ENCODE results near the gene MORN1.
A peak's percentile ranks its signal among the peaks of the same experiment; 100 is the strongest.

The MORN1 gene

GRCh38 chr1:2372551-2373490 lies 18.5 kb downstream of the MORN1 start:
- DNase-seq (no peak), ATAC-seq (peak; percentile 18)
- Mint-ChIP-seq H3K4me3 (no peak overlapping the region), H3K4me1 (no peaks in the 10 kb centered on the region), H3K36me3 (ENCODE audit: low read depth) (no peaks in the 10 kb centered on the region), H3K27ac (no peak overlapping the region), H3K27me3 (no peaks in the 10 kb centered on the region), H3K9me3 (no peaks in the 10 kb centered on the region)

- Mint-ChIP-seq H3K27ac (no peak overlapping the region), H3K4me1 (no peaks in the 10 kb centered on the region), H3K9me3 (peaks cover 7% of the 10 kb centered on the region), H3K4me3 (no peak overlapping the region), H3K27me3 (no peaks in the 10 kb centered on the region), H3K36me3 (ENCODE audit: low read depth) (no peaks in the 10 kb centered on the region)
- DNase-seq: no peak
- ATAC-seq: no peak
Observed at GRCh38 chr1:2368053-2368744, 23.2 kb downstream of the MORN1 start.

DNA sequence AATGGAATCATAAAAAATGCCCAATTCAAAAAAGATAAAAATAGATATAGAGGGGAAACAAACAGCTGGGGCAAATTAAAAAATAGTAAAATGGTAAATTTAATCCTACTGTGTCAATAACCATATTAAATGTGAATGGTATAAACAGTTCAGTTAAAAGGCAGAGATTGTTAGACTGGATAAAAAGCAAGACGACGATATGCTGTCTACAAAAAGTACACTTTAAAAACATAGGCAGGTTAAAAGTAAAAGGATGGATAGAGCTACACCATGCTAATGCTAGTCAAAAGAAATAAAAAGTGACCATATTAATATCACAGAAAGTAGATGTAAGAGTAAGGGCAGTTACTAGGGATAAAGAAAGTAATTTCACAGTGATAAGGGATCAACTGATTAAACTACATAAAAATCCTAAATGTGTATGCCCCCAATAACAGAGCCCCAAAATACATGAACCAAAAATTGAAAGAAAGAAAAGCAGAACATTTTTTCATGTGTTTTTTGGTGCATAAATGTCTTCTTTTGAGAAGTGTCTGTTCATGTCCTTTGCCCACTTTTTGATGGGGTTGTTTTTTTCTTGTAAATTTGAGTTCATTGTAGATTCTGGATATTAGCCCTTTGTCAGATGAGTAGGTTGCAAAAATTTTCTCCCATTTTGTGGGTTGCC lies 27.4 kb downstream of the MORN1 start:
- peaks cover 13% of the 10 kb centered on the region for H3K9me3 Mint-ChIP-seq
- no peak for DNase-seq
- ATAC-seq: no peak
- H3K27ac Mint-ChIP-seq: no peak overlapping the region
- H3K4me1 Mint-ChIP-seq: no peaks in the 10 kb centered on the region
- no peaks in the 10 kb centered on the region for H3K27me3 Mint-ChIP-seq
- H3K4me3 Mint-ChIP-seq: no peak overlapping the region
- no peaks in the 10 kb centered on the region for H3K36me3 Mint-ChIP-seq (ENCODE audit: low read depth)

DNA sequence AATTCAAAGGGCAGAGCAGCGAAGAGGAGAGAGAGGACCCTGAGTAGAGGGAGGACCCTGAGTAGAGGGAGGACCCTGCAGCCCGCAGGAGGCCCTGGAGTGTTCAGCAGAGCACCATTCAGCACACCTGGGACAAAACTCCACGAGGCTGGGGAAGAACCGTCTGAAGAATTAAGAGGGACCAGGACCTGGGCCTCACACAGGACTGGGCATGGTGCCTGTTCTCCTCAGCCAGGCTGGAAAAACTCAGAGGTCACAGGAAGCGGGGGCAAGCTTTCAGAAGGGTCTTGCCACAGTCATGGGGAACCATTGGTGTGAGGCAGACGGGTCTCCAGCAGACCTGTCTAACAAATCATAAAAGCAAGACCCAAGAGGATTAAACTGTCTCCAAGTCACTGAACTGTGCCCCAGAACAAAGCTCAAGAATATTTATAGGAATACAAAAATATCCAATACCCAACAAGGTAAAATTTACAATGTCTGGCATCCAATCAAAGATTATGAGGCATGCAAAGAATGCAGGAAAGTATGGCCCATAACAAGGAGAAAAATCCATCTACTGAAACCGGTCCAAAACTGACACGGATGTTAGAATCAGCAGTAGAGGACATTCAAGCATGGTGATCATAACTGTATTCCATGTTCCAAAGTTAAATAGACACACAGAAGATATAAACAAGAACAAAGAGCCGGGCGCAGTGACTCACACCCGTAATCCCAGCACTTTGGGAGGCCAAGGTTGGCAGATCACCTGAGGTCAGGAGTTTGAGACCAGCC lies 30.6 kb downstream of the MORN1 start:
- no peak for DNase-seq
- H3K27ac Mint-ChIP-seq: no peak overlapping the region
- ATAC-seq: no peak
- H3K4me1 Mint-ChIP-seq: no peaks in the 10 kb centered on the region
- no peaks in the 10 kb centered on the region for H3K36me3 Mint-ChIP-seq (ENCODE audit: low read depth)
- H3K9me3 Mint-ChIP-seq: peaks cover 13% of the 10 kb centered on the region
- H3K27me3 Mint-ChIP-seq: no peaks in the 10 kb centered on the region
- H3K4me3 Mint-ChIP-seq: no peak overlapping the region

DNA sequence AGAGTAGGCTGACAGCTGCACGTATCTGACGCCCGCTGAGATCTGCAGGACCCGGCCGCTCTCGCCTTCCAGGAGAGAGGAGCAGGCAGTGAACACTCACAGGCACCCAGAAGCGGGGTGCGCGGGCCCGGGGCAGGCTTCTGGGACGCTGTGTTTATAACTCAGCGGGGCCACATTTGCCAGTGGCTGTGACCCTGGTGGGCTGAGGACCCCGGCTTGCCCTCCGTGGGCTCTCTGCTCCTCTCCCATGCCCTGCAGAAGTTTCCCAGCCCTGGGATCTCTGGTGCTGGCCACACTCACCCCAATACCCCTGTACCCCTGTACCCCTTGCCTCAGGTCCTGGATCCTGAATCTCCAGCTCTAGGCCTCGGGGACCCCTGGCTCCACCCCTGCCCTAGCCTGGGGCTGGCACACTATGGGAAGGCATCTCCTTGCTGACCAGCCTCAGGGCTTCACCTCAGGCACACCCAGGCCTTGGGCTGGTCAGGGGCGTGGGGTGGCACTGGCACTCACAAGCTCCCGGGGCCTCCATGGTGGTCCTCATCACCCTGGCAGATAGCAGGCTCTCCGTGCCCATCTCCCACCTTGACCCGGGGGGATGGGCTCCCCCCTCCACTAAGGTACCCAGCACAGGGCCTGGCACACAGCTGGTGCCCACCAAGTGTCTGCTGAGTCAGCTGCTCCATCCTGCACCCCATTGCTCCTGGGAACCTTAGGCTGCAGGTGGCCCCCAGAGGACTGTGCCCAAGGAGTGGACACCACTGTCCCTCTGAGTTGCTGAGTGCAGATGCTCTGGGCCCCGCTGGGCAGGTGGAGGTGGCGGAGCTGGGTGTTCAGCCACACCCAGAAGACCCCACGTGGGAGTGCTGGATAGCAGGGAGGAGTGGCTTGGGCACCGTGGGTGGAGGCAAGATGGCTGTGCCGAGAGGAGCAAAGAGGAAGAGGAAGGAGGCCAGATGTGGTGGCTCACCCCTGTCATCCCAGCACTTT lies 32.4 kb downstream of the MORN1 start:
- Mint-ChIP-seq H3K27me3 (no peaks in the 10 kb centered on the region), H3K4me1 (no peaks in the 10 kb centered on the region), H3K27ac (no peak overlapping the region), H3K4me3 (no peak overlapping the region), H3K9me3 (peaks cover 11% of the 10 kb centered on the region), H3K36me3 (ENCODE audit: low read depth) (no peaks in the 10 kb centered on the region)
- ATAC-seq (no peak), DNase-seq (no peak)

DNA sequence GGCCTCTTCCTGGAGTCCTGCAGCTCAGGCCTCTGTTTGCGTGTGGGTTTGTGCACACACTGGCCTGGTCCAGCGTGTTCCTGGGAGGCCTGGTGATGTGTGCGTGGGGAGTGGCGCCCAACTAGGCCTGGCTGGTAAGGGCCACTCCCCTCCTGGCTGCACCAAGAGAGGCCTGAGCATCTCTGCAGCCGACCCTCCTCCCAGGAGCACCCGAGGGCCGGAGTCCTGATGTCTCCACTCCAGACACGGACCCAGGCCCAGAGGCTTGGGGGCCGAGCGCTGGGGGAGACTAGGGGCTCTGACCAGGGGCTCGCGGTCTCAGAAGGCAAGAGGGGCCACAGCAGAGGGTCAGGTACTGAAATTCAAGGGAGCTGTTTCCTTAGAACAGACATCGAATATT lies 33.3 kb downstream of the MORN1 start:
- H3K27ac Mint-ChIP-seq: no peak overlapping the region
- no peaks in the 10 kb centered on the region for H3K4me1 Mint-ChIP-seq
- H3K9me3 Mint-ChIP-seq: peaks cover 5% of the 10 kb centered on the region
- H3K27me3 Mint-ChIP-seq: no peaks in the 10 kb centered on the region
- DNase-seq (no peak), ATAC-seq (no peak)
- no peak overlapping the region for H3K4me3 Mint-ChIP-seq
- H3K36me3 Mint-ChIP-seq (ENCODE audit: low read depth): no peaks in the 10 kb centered on the region

- DNase-seq (no peak), ATAC-seq (no peak)
- no peaks in the 10 kb centered on the region for H3K4me1 Mint-ChIP-seq
- no peak overlapping the region for H3K4me3 Mint-ChIP-seq
- no peaks in the 10 kb centered on the region for H3K36me3 Mint-ChIP-seq (ENCODE audit: low read depth)
- H3K27me3 Mint-ChIP-seq: no peaks in the 10 kb centered on the region
- H3K9me3 Mint-ChIP-seq: no peaks in the 10 kb centered on the region
- H3K27ac Mint-ChIP-seq: no peak overlapping the region
Observed at GRCh38 chr1:2356911-2357845, 34.2 kb downstream of the MORN1 start.

GRCh38 chr1:2356401-2356800 lies 35.0 kb downstream of the MORN1 start:
- no peaks in the 10 kb centered on the region for H3K9me3 Mint-ChIP-seq
- ATAC-seq (no peak), DNase-seq (no peak)
- no peaks in the 10 kb centered on the region for H3K27me3 Mint-ChIP-seq
- H3K27ac Mint-ChIP-seq: no peak overlapping the region
- H3K4me3 Mint-ChIP-seq: no peak overlapping the region
- H3K36me3 Mint-ChIP-seq (ENCODE audit: low read depth): no peaks in the 10 kb centered on the region
- H3K4me1 Mint-ChIP-seq: no peaks in the 10 kb centered on the region

- Mint-ChIP-seq H3K9me3 (no peaks in the 10 kb centered on the region), H3K36me3 (ENCODE audit: low read depth) (no peaks in the 10 kb centered on the region), H3K4me1 (no peaks in the 10 kb centered on the region), H3K27ac (no peak overlapping the region), H3K27me3 (no peaks in the 10 kb centered on the region), H3K4me3 (no peak overlapping the region)
- no peak for ATAC-seq
- no peak for DNase-seq
Observed at GRCh38 chr1:2355373-2356261, 35.7 kb downstream of the MORN1 start.

- Mint-ChIP-seq H3K9me3 (no peaks in the 10 kb centered on the region), H3K36me3 (ENCODE audit: low read depth) (no peaks in the 10 kb centered on the region), H3K4me3 (no peak overlapping the region), H3K4me1 (no peaks in the 10 kb centered on the region), H3K27me3 (no peaks in the 10 kb centered on the region), H3K27ac (no peak overlapping the region)
- no peak for ATAC-seq
- no peak for DNase-seq
Observed at GRCh38 chr1:2354511-2355372, 36.6 kb downstream of the MORN1 start.

Data from activated naive CD8-positive, alpha-beta T cell treated with anti-CD3 and anti-CD28 coated beads, Interleukin-2, amount 50 U/mL, for 24 hours (primary cell).